Measurements from ENCODE around the gene GET4.
"Not testable (repeated sequence)": the region's sequence is repeated elsewhere in the genome, so short reads cannot be mapped to it uniquely, and the experiment has no call there.

Gene GET4

DNA sequence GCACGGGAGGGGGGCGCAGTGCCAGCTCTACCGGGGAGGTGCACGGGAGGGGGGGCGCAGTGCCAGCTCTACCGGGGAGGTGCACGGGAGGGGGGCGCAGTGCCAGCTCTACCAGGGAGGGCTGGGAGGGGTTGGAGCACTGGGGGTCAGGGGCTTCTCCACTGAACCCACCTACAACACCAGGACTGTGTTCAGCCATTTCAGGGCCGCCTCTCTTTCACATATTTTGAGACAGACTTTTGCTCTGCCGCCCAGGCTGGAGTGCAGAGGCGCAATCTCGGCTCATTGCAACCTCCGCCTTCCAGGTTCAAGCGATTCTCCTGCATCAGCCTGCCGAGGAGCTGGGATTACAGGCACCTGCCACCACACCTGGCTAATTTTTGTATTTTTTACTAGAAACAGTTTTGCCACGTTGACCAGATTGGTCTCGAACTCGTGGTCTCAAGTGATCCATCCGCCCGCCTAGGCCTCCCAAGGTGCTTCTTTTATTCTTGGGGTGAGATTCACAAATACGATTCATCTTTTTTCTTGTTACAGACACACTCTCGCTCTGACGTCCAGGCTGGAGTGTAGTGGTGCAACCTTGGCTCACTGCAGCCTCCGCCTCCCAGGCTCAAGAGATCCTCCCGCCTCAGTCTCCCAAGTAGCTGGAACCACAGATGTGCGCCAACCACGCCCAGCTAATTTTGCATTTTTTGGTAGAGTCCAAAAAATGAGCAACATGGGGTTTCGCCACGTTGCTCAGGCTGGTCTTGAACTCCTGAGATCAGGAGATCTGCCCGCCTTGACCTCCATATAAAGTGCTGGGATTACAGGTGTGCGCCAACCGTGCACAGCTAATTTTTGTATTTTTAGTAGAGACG, 41.1 kb downstream of the GET4 start:
- DNase-seq: no peak

DNA sequence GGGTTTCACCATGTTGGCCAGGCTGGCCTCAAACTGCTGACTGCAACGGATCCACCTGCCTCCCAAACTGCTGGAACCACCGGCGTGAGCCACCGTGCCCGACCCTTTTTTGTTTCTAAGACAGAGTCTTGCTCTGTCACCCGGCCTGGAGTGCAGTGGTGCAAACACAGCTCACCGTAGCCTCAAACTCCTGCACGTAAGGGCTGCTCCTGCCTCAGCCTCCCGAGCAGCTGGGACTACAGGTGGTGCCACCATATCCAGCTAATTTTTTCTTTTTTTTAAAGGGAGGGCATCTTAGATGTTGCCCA, 41.7 kb downstream of the GET4 start:
- DNase-seq: no peak

DNA sequence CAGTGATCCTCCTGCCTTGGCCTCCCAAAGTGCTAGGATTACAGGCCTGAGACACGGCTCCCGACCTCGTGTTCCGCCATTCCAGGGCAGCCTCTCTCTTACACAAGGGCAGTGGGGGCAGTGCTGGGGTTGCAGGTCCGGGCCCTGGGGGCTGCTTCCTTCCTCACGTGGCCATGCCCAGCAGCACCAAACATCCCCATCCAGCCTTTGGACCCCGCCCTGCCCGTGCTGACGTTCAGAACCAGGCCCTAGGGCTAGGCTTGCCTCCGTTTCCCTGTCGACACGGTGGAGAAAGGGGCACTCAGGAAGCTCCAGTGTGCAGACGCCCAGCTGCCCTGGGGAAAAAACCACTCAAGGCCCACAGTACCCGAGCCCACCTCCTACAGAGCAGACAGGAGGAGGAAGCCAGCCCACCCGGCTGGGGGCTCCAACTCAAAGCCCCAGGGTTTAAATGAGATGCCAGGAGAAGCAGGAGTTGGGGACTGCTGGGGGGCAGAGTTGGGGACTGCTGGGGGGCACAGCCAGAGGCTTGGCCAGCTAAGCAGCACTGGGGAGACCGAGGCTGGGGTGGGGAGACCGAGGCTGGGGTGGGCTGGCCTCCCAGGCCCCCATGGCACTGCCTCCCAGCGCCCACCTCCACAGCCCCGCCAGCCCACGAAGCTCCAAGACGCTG, 42.2 kb downstream of the GET4 start:
- no peak for DNase-seq

DNA sequence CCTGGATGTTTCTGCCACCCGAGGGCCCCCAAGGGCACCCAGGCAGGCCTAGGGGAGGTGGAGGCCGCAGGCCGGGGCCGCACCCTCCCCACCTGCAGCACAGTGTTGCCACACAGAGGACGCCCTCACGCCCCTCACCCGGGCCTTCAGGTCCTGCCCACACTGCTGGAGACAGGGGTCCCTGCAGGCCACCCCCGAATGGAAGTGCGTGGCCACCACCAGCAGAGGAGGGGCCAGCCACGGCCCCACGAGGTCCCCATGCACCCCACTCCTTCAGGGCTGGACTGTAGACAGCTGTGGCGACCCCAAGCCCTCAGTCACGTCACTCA, 42.7 kb downstream of the GET4 start:
- DNase-seq: no peak

DNA sequence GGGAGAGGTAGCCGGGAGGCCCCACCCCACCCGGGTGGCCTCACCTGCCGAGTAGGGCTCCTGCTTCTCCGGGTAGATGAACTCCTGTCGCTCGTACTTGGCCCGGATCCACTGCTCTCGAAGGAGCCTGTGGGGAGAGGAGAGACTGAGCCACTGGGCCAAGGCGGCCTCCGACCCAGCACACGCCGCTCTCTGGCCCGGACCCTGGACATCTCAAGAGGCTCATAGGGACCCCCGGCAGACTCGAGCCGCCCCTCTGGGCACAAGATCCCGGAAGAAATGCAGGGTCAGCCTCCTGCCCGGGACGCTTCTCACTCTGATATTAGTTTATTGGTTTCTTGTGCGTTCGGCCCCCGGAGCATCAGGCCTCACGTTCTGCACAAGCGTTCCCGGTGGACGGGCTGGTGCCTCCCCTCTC, 43.6 kb downstream of the GET4 start:
- no peak for DNase-seq

DNA sequence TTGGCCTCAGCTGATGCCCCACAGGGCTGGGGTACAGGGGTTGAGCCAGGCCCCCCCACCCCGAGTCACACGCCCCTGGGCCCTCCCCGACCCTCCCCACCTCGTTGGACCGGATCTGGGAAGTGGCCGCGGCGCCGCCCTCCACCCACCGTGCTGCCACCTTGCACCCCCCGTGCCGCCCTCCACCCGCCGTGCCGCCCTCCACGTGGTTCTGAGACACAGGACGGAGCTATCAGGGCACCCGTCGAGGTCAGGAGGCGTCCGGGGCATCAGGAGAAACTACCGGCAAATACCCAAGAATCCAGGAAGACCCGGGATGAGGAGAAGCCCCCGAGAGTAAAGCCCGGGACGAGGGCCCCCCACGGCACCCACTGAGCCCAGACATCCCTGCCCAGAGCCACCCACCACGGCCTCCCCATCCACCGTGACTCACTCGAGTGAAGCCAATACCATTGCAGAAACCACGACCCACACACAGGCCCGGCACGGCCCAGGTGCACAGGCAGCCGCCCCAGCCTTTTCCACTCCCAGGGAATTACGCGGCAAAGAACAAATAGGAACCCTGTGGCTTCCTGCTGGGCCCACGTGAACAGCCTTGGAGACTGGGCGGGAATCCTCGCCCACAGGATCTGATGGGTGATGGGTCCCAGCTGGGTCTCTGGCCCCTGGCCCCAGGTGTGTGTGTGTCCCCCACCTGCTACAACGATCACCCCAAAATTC, 44.2 kb downstream of the GET4 start:
- no peak for DNase-seq

DNA sequence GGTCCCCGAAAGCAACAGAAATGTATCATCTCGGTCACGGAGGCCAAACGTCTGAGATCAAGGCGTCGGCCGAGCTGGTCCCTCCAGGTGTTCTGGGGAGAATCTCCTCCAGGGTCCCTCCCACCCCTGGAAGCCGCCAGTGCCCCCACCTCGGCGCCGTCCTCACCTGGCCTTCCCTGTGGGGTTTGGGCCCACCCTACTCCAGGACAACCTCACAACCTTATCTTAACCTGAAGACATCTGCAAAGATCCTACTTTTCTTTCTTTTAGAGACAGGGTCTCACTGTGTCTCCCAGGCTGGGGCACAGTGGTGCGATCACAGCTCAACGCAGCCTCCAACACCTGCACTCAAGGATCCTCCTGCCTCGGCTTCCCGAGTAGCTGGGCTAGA, 44.7 kb downstream of the GET4 start:
- no peak for DNase-seq

DNA sequence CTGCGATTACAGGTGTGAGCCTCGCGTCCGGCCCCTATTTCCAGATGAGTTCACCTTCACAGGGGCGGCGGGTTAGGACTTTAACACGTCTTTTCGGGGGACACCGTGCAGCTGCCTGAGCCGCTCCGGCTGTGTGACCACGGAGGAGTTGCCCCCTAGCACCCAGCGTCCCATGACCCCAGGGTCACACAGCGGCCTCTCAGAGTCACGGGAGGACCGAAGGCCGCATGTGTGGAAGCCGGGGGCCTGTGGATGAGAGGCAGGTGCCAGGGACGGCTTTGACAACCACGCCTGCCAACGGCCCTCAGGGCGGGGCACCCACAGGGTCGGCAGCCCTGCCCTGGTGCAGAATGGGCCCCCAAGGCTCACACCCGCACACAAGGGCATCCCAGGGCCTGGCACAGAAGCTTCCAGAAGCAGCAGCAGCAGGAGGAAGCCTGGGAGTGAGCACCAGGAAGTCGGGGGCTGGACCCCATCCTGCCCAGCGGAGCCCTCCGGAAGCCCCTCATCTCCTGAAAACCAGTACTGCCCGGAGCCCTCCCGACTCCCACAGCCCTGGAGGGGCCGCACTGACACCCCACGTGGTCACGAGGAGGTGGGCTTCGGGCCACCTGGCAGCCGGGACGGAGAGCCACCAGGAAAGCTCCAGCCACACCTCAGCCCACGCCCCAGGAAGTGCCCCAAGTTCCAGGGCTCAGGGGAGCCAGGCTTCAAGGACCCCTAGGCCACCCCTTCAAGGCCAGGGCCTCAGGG, 45.4 kb downstream of the GET4 start:
- DNase-seq: no peak

DNA sequence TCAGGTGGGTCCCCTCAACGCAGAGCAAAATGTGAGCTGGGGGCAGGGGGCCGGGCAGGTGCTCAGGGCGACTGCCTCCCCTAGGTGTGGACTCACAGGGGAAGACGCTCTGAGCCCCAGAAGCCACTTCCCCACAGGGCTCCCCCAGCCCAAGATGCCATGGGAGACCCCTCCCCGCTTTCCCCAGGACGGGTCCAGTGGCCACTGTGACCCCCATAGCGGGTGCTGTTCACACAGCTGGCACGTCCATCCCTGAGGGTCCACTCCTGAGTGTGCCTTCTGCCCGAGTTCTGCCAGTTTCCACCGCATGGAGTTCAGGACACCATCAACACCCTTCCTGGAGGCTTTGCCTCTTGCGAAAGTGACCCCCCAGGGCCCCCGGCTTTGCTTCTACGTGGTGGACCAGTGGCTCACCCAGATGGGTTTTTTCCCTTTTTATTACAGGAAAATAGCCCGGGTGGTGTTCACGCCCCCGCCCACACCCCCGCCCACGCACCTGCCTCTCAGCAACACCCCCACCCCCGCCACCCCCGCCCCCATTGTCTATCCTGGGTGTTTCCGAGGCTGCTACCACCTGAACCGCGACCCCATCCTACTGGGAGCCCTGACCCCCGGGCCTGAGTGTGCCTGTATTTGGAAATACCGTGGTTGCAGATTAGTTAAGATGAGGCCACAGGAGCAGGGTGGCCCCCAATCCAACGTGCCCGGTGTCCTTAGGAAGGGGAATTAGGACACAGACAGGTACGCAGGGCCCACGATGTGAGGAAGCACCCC, 46.2 kb downstream of the GET4 start:
- no peak for DNase-seq

DNA sequence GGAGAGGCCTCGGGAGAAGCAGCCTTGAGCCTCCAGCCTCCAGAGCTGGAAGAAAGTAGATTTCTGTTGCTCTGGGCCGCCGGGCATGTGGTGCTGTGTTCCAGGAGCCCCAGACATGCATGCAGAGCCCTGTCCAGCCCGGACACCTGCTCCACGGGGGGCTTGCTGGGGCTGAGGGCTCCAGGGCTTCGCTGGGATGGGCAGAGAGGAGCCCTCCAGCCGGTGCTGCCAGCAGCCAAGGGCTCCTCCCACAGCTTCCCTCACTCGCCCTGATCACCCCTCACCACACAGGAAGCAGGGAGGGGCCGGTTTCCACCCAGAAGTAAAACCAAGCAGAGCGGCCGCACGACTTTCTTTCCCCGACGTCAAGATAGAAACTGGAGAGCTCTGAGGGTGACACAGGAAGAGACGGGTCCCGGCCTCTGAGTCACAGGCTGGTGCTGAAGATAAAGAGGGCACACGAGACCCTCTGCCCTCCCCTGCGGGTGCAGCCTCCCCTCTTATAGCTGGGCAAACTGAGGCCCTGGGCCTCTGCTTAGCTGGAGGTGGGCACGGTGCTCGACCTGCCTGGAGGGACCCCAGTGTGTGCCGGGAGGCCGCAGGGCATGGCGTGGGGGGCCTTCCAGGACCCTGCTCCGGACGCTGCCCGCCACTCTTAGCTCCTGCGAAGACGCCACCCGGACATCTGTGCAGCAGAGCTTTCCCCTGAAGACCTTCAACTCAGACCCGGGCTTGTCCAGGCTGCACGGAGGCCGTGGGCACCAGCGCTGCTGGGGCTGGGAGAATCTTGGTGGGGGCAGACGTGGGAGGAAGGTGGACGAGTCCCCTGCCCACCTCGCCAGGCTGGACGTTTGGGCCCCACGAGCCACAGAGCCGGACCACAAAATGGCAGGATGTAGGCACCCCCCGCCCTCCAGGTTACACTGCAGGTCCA, 47.0 kb downstream of the GET4 start:
- peak; percentile 60 for DNase-seq

DNA sequence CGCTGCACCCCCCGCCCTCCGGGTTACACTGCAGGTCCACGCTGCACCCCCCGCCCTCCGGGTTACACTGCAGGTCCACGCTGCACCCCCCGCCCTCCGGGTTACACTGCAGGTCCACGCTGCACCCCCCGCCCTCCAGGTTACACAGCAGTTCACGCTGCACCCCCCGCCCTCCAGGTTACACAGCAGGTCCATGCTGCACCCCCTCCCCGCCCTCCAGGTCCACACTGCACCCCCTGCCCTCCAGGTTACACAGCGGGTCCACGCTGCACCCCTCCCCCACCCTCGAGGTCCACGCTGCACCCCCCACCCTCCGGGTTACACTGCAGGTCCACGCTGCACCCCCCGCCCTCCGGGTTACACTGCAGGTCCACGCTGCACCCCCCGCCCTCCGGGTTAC, 47.7 kb downstream of the GET4 start:
- not testable (repeated sequence) for DNase-seq

DNA sequence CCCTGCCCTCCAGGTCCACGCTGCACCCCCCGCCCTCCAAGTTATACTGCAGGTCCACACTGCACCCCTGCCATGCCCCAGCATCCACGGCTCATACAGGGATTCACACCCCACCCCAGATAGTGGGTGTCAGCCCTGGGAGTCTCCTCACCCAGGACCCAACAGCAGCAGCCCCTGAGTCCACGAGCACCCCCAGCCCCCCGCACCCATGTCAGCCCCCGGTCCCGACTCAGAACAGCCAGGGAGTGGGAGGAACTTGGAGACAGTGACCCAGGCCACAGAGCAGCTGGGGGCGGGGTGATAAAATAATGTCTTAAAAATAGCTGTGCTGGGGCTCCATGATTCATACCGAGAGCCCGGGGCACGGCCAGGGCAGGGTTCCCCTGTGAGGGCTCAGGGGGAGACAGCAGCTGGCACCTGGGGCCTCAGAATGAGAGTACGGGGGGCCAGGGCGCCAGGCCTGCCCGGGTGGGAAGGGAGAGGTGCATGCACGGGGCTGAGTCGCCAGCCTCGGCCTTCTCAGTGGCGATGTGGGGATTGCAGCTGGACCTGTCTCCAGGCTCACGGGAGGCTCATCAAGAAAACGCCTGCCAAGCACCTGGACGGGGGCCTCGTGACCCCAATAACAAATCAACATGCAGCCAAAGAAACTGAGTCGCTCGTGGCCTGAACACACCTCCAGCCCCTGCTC, 48.3 kb downstream of the GET4 start:
- no peak for DNase-seq

DNA sequence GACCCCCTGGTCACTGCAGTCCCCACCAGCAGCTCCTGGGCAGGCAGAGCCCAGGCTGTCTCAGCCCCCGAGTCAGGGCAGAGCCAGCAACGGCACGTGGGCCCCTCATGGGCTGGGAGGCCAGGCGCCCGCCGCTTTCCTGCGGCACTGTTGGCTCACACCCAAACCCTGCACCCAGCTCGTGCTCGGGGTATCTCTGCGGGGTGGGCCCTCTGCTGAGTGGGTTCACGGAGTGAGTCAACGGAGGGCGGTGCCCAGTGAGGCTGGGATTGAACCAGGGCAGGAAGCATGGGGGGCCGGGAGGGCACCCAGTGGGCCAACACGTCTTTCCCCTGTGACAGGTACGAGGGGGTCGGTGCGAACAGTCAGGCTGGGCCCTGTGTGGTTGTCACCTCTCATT, 49.2 kb downstream of the GET4 start:
- DNase-seq: no peak

DNA sequence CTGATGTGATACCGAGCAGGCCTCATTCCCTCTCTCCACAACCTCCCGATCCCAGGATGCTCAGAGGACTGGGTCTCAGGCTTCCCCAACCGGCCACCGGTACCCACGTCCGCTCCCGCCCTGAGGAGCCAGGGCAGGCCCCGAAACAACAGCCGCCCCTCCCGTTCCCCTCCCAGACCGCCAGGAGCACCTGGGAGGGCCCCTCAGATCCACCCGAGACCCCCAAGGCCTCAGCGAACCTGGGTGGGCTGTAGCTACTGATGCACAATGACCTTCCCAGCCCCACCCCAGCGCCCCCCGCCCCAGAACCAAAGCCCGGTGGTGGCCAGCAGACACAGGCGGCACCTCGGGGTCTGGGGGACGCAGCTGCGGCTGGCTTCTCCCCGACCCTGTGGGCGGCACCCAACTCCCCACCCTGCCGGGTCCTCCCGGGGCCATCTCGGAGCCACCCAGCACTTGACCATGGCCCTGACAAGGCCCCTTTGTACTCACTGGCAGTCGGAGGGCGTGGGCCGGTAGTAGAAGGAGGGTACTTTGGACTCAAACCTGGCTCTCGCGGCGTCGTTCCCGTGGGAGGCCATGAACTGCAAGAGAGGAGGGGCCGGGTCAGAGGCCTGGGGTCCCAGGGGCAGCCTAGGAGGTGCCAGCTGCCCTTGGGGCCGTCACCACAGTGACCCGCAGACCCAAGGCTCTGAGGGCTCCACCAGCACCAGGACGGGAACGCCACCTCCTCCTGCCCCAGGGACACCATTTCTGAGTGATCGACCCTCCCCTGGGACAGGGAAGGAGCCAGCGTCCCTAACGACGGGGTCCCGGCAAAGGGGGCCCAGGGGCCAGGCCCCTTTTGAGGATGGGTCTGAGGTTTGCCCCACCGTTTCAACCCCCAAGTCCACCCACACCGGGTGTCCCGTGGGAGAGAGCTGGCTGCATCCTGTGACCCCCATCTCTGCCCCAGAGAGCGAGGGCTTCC, 50.0 kb downstream of the GET4 start:
- DNase-seq: no peak

DNA sequence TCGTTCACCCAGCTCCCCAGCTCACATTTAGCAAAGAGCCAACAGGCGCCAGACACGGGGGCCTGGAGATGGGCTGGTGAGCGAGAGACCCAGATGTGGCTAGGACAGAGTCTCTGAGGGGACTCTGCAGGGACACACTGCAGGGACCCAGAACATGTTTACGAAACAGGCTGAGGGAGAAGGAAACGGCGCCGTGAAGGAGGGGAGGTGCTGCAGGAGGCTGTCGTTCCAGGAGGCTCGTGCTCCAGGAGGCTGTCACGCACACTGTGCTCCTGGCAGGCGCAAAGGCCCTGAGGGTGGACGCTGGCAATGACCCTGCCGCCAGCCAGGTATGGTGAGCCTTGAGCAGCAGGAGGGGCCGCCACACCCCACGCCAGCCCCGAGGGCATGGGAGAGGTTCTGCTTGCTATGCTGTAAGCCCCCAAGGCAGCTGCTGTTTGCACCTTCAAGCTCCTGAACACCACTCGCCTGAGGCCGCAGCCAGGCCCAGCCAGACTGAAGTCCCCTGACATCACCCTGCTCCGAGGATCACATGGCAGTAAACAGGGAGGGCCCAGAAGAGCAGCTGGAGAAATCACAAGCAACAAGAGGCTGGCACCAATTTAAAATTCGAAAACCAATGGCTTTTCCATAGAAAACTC, 50.8 kb downstream of the GET4 start:
- DNase-seq: no peak

DNA sequence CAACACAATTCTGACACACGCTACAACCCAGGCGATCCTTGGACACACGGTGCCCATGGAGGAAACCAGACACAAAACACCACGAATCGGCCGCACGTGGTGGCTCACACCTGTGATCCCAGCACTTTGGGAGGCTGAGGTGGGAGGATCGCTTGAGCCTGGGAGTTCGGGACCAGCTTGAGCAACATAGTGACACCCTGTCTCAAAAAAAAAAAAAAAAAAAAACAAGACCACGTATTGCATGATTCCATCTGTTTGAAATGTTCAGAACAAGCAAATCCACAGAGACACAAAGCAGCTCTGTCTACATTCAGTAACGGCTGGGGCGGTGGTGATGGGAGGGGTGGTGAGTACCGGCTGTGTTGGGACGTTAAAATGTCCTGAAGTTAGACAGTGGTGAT, 53.0 kb downstream of the GET4 start:
- DNase-seq: no peak

DNA sequence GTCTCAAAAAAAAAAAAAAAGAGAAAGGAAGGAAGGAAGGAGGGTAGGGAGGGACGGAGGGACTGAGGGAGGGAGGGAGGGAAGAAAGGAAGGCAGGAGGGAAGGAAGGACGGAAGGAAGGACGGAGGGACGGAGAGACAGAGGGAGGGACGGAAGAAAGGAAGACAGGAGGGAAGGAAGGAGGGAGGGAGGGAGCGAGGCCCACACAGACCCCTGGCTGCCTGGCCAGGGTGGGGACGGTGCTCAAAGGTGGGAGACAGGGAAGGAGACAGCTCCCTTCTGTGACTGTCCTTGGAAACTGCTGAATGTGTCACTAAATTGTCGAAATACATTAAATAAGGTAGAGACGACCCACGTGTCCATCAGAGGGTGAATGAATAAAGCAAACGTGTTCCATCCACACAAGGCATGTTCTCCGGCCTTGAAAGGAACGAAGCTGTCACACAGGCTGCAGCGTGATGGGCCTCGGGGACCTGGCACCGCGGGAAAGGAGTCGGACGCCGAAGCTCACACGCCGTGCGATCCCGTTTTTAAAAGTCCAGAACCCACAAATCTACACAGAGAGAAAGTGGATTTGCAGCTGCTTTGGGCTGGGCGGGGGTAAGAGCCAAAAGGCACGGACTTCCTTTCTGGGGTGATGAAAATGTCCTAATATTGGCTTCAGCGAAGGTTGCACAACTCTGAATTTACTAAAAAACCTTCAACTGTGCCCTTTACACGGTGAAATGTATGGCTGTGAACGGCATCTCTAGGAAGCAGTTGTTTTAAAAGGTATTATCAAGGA, 54.8 kb downstream of the GET4 start:
- no peak for DNase-seq
